Adipocyte (in vitro differentiated cells): ENCODE results near the gene RYR3.
A peak's percentile ranks its signal among the peaks of the same experiment; 100 is the strongest.

ENCODE experiments used
- DNase-seq: peaks from one replicate; pipeline ENCODE4 v3.0.0-alpha.2; 2015; ENCODE audit warnings: low read depth
- H3K27me3 ChIP-seq: replicated peaks from 2 replicates; pipeline ENCODE4 v1.7.0; 2013; ENCODE audit warnings: mild to moderate bottlenecking, low read length, moderate library complexity; ENCODE audit not compliant: control insufficient read depth, insufficient read depth
- H3K36me3 ChIP-seq: 2 replicates; pipeline ENCODE4 v1.7.0; 2013; ENCODE audit warnings: low read length, mild to moderate bottlenecking, moderate library complexity; ENCODE audit not compliant: control insufficient read depth, insufficient read depth, severe bottlenecking
- H3K4me1 ChIP-seq: 2 replicates; pipeline ENCODE4 v1.7.0; 2013; ENCODE audit warnings: mild to moderate bottlenecking, low read length, moderate library complexity; ENCODE audit not compliant: control insufficient read depth, insufficient read depth
- H3K4me3 ChIP-seq: 2 replicates; pipeline ENCODE4 v1.7.0; 2013; ENCODE audit warnings: mild to moderate bottlenecking, low read length, moderate library complexity
- H3K9ac ChIP-seq: 2 replicates; pipeline ENCODE4 v1.7.0; 2013; ENCODE audit warnings: mild to moderate bottlenecking, low read length, moderate library complexity
- H3K9me3 ChIP-seq: 2 replicates; pipeline ENCODE4 v1.7.0; 2013; ENCODE audit warnings: mild to moderate bottlenecking, low read length, moderate library complexity; ENCODE audit not compliant: control insufficient read depth

RYR3 gene

GRCh38 chr15:33839540-33839939 lies 528.8 kb downstream of the RYR3 start:
- H3K9ac ChIP-seq: no peak overlapping the region
- H3K27me3 ChIP-seq: peaks cover 9% of the 10 kb centered on the region
- H3K36me3 ChIP-seq: no peaks in the 10 kb centered on the region
- no peak overlapping the region for H3K4me3 ChIP-seq
- no peak for DNase-seq
- no peaks in the 10 kb centered on the region for H3K9me3 ChIP-seq
- no peaks in the 10 kb centered on the region for H3K4me1 ChIP-seq

GRCh38 chr15:33840615-33841014 lies 529.8 kb downstream of the RYR3 start:
- Histone ChIP-seq H3K4me3 (no peak overlapping the region), H3K36me3 (no peaks in the 10 kb centered on the region), H3K9ac (no peak overlapping the region), H3K27me3 (peaks cover 9% of the 10 kb centered on the region), H3K9me3 (no peaks in the 10 kb centered on the region), H3K4me1 (no peaks in the 10 kb centered on the region)
- DNase-seq: no peak

GRCh38 chr15:33844186-33844585 lies 533.4 kb downstream of the RYR3 start:
- DNase-seq: no peak
- no peak overlapping the region for H3K4me3 ChIP-seq
- no peak overlapping the region for H3K9ac ChIP-seq
- no peaks in the 10 kb centered on the region for H3K9me3 ChIP-seq
- H3K36me3 ChIP-seq: no peaks in the 10 kb centered on the region
- no peaks in the 10 kb centered on the region for H3K4me1 ChIP-seq
- peaks cover 9% of the 10 kb centered on the region for H3K27me3 ChIP-seq

- Histone ChIP-seq H3K36me3 (no peaks in the 10 kb centered on the region), H3K4me1 (no peaks in the 10 kb centered on the region), H3K9me3 (no peaks in the 10 kb centered on the region), H3K27me3 (peaks cover 7% of the 10 kb centered on the region), H3K9ac (no peak overlapping the region), H3K4me3 (no peak overlapping the region)
- no peak for DNase-seq
Measured at GRCh38 chr15:33844597-33844996, 533.8 kb downstream of the RYR3 start.

GRCh38 chr15:33846142-33846541 lies 535.4 kb downstream of the RYR3 start:
- Histone ChIP-seq H3K9me3 (no peaks in the 10 kb centered on the region), H3K4me1 (no peaks in the 10 kb centered on the region), H3K36me3 (no peaks in the 10 kb centered on the region), H3K9ac (no peak overlapping the region), H3K27me3 (peaks cover 6% of the 10 kb centered on the region), H3K4me3 (no peak overlapping the region)
- DNase-seq: no peak

- peaks cover 3% of the 10 kb centered on the region for H3K4me1 ChIP-seq
- no peaks in the 10 kb centered on the region for H3K9me3 ChIP-seq
- no peak overlapping the region for H3K4me3 ChIP-seq
- no peak overlapping the region for H3K9ac ChIP-seq
- DNase-seq: no peak
- no peaks in the 10 kb centered on the region for H3K36me3 ChIP-seq
- H3K27me3 ChIP-seq: peaks cover 6% of the 10 kb centered on the region
Measured at GRCh38 chr15:33846862-33847261, 536.1 kb downstream of the RYR3 start.

- H3K4me3 ChIP-seq: no peak overlapping the region
- peaks cover 15% of the 10 kb centered on the region for H3K4me1 ChIP-seq
- no peaks in the 10 kb centered on the region for H3K36me3 ChIP-seq
- DNase-seq: no peak
- H3K27me3 ChIP-seq: no peaks in the 10 kb centered on the region
- H3K9me3 ChIP-seq: no peaks in the 10 kb centered on the region
- no peak overlapping the region for H3K9ac ChIP-seq
Measured at GRCh38 chr15:33848011-33848410, 537.2 kb downstream of the RYR3 start.

- H3K27me3 ChIP-seq: no peaks in the 10 kb centered on the region
- H3K36me3 ChIP-seq: no peaks in the 10 kb centered on the region
- no peak overlapping the region for H3K4me3 ChIP-seq
- H3K9ac ChIP-seq: no peak overlapping the region
- DNase-seq: no peak
- H3K9me3 ChIP-seq: no peaks in the 10 kb centered on the region
- H3K4me1 ChIP-seq: peaks cover 17% of the 10 kb centered on the region
Measured at GRCh38 chr15:33851079-33851478, 540.3 kb downstream of the RYR3 start.

- no peaks in the 10 kb centered on the region for H3K36me3 ChIP-seq
- peaks cover 17% of the 10 kb centered on the region for H3K4me1 ChIP-seq
- H3K27me3 ChIP-seq: no peaks in the 10 kb centered on the region
- peak; percentile 26 for DNase-seq
- no peak overlapping the region for H3K9ac ChIP-seq
- H3K4me3 ChIP-seq: no peak overlapping the region
- H3K9me3 ChIP-seq: no peaks in the 10 kb centered on the region
Measured at GRCh38 chr15:33852094-33852493, 541.3 kb downstream of the RYR3 start.

- Histone ChIP-seq H3K36me3 (no peaks in the 10 kb centered on the region), H3K4me1 (peaks cover 17% of the 10 kb centered on the region), H3K9me3 (no peaks in the 10 kb centered on the region), H3K4me3 (no peak overlapping the region), H3K27me3 (no peaks in the 10 kb centered on the region), H3K9ac (no peak overlapping the region)
- peak; percentile 27 for DNase-seq
Measured at GRCh38 chr15:33852570-33852969, 541.8 kb downstream of the RYR3 start.

GRCh38 chr15:33857726-33858125 lies 547.0 kb downstream of the RYR3 start:
- H3K4me3 ChIP-seq: no peak overlapping the region
- H3K9ac ChIP-seq: no peak overlapping the region
- no peaks in the 10 kb centered on the region for H3K27me3 ChIP-seq
- no peaks in the 10 kb centered on the region for H3K36me3 ChIP-seq
- DNase-seq: no peak
- H3K9me3 ChIP-seq: no peaks in the 10 kb centered on the region
- peaks cover 11% of the 10 kb centered on the region for H3K4me1 ChIP-seq

- Histone ChIP-seq H3K4me3 (no peak overlapping the region), H3K27me3 (no peaks in the 10 kb centered on the region), H3K9me3 (no peaks in the 10 kb centered on the region), H3K36me3 (no peaks in the 10 kb centered on the region), H3K9ac (no peak overlapping the region), H3K4me1 (peaks cover 6% of the 10 kb centered on the region)
- DNase-seq: no peak
Measured at GRCh38 chr15:33858836-33859235, 548.1 kb downstream of the RYR3 start.
